ENCODE results near the gene PTRHD1. TPM values are rescaled to one million over a fixed set of nuclear protein-coding genes. Genes with fewer than 3 reads are reported as not detected.
A peak's percentile ranks its signal among the peaks of the same experiment; 100 is the strongest.
"Not testable (repeated sequence)": the region's sequence is repeated elsewhere in the genome, so short reads cannot be mapped to it uniquely, and the experiment has no call there.

The PTRHD1 gene, protein sequence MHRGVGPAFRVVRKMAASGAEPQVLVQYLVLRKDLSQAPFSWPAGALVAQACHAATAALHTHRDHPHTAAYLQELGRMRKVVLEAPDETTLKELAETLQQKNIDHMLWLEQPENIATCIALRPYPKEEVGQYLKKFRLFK
- 100 to 1,000 TPM in 1 of 3 donors, 10 to 100 TPM in 2; 50.0 to 116 (median 58.6) TPM for polyA plus RNA-seq

DNA sequence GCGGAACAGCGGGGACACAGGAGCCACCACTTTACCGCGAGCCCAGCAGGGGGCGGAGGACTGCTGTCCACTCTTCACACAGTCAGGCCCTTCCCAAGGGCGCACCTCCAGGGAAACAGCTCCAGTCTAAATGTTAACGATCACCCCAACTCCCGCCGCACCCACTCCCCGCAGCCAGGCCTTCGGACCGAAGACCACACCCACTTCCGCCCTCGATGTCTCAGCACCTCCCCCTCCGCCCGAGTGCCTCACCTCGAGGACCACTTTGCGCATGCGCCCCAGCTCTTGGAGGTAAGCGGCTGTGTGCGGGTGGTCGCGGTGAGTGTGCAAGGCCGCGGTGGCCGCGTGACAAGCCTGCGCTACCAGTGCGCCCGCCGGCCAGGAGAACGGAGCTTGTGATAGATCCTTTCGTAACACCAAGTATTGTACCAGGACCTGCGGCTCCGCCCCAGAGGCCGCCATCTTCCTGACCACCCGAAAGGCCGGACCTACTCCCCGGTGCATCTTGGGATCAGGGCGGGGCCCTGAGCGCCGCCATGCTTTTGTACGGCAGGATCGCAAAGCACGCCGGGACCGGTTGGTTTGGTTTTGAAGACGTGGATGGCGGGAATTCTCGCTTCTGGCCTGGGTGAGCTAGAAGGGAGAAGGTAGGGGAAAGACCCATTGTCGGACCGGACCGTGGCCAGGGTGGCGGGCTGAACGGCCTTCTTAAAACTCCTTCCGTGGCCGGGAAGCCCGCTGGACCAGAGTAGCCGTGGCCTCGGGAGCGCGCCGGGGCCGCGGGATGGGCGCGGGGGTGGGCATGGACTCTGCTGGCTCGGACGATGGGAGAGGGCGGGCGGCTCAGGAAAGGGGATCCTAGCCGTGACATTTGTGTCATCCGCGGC, at the start of gene PTRHD1, which contains the start of gene CENPO:
PTRHD1 (minus strand) TSS at position 518 of the 887 bp plus-strand sequence; CDS start at position 504, 14 bp downstream.
CENPO (plus strand) TSS at position 552 of the 887 bp plus-strand sequence. CDS start 495 bp downstream, outside the sequence.
- Mint-ChIP-seq H3K27ac (peak within 1 kb of the TSS; percentile 97 to 99 (median 98)), H3K36me3 (peaks cover 7 to 11% (median 8%) of the 10 kb centered on the region in 3 donors), H3K4me1 (peaks cover 24 to 34% of the 10 kb centered on the region in 2 donors), H3K9me3 (peaks cover 0 to 1% (median 0%) of the 10 kb centered on the region in 6 donors), H3K4me3 (peak within 1 kb of the TSS; percentile 96 to 99 (median 98)), H3K27me3 (ENCODE audit: low read depth in 3 of 3) (peaks cover 6 to 18% (median 7%) of the 10 kb centered on the region in 3 donors)
- peak; percentile 97 to 98 (median 98) for DNase-seq

DNA sequence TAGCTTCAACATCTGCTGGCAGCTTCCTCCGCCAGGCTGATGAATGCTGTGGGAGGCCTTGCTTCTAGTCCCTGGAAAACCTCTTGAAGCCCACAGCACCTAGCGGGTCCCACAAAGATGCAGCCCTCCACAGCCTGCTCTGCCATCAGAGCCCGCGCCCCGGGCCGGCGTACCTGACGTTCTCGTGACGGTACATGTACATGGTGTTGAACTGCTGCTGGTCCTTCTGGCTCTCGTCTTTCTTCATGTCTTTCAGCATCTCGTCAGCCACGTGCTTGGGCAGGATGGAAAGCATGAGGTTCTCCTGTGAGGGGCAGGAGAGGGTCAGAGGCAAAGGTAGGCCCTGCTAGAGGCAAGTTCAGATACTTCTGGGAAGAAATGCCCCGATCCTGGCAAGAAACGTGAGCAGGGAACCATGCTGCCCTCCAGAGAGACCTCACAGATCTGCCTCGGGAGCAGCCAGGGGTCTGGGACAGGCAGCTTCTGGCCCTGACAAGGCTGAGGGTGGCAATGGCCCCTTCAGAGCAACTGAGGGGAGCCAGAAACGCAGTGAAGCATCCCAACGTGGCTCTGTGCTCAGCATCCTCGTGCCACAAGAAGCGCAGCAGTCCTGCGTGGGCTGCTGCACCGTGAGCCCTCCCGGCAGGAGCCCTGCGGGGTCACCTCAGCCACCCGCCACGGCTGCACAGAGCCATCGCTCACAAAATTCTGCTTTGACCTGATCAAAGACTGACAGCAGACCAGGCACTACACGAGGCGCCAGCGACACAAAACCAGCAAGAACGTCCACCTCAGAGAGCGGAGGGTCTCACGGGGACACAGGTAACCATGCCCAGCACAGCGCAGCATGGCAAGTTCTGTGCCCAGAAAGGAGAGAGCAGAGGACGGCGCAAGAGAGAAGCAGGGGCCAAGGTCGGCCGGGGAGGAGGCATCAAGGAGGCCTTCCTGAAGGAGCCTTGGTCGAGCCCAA, 49.2 kb upstream of the PTRHD1 start:
- H3K27me3 Mint-ChIP-seq (ENCODE audit: low read depth in 3 of 3), result peaks cover 0 to 2% (median 0%) of the 10 kb centered on the region in 3 donors
- no peak for DNase-seq
- no peaks in the 10 kb centered on the region for H3K4me1 Mint-ChIP-seq
- H3K4me3 Mint-ChIP-seq, result no peak overlapping the region
- H3K9me3 Mint-ChIP-seq, result no peaks in the 10 kb centered on the region
- H3K27ac Mint-ChIP-seq, result no peak overlapping the region
- no peaks in the 10 kb centered on the region for H3K36me3 Mint-ChIP-seq

DNA sequence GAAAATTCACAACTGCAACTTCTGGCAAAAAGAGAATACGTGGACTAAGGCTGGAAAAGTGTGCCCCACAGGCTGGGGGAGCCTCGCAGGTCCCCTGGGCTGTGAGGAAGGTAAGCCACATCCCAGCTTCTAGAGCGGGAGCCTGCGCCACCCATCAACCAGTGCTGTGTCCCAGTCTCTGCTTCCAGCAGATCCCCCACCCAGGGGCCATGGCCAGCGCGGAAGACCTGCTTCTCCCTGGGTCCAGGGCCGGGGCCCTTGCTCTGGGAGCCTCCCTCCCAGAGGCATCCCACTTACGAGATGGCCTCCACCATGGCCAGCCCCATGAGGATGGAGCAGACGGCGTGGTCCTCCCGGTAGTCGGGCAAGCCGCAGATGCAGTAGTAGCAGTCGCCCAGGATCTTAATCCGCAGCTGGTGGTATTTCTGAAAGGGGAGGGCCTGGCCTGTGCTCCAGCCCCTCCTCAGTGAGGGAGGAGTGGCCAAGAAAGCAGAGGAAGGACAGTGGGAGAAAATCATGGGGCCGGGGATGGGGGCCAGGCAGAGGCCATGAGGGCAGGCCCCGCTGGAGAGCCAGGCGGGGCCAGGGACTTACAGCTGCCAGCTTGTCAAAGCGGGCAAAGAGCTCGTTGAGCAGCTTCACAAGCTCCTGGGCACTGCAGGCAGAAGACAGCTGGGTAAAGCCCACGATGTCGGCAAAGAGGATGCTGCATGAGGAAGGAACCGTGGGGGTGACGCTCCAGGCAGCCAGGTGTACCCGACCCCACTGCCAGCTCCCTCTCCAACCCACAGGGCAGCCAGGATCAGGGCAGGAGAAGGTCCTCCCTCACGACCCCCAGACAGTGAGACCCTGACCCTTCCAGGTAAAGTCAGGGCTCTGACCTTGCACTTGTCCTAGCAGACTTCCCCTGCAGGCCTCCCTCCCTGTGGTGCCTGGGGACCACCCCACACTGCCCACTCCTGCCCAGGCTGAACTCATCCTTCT, 48.1 kb upstream of the PTRHD1 start:
- no peaks in the 10 kb centered on the region for H3K36me3 Mint-ChIP-seq
- no peak overlapping the region for H3K4me3 Mint-ChIP-seq
- peaks cover 0 to 2% (median 0%) of the 10 kb centered on the region in 3 donors for H3K27me3 Mint-ChIP-seq (ENCODE audit: low read depth in 3 of 3)
- H3K9me3 Mint-ChIP-seq, result no peaks in the 10 kb centered on the region
- H3K27ac Mint-ChIP-seq, result no peak overlapping the region
- H3K4me1 Mint-ChIP-seq, result no peaks in the 10 kb centered on the region
- DNase-seq, result no peak

DNA sequence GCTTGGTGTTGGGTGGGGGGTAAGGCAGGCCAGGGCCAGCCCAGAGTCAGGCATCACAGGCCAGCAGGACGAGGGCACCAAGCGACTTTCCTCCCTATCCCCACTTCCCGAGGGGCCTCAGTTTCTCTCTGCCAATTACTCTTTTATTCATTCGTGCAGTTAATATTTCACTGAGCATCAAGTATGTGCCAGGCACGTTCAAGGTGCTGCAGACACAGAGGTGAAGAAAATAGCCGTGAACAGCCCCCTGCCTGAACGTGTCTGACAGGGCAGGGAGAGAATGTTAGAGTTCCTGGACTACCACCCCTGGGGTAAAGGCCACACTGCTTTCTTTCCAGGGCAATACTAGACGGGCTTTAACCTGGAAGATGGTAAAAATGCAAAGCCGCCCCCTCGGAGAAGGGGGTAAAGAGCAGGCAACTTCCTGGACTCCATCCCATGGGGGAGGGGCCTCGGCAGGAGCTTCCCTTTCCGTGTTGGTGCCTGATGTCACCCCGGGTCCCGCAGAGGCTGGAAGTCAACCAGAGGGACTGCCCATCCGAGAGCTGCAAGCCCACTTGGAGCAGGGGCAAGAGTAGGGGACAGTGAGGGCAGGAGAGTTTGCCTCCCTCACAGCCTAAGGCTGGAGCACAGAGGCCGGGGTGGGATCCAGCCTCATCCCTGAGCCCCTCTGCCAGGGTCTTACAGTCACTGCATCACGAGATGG, 47.1 kb upstream of the PTRHD1 start:
- Mint-ChIP-seq H3K27ac (no peak overlapping the region), H3K4me3 (no peak overlapping the region), H3K4me1 (no peaks in the 10 kb centered on the region), H3K9me3 (no peaks in the 10 kb centered on the region), H3K36me3 (no peaks in the 10 kb centered on the region), H3K27me3 (ENCODE audit: low read depth in 3 of 3) (peaks cover 0 to under 1% (median 0%) of the 10 kb centered on the region in 3 donors)
- DNase-seq, result no peak

DNA sequence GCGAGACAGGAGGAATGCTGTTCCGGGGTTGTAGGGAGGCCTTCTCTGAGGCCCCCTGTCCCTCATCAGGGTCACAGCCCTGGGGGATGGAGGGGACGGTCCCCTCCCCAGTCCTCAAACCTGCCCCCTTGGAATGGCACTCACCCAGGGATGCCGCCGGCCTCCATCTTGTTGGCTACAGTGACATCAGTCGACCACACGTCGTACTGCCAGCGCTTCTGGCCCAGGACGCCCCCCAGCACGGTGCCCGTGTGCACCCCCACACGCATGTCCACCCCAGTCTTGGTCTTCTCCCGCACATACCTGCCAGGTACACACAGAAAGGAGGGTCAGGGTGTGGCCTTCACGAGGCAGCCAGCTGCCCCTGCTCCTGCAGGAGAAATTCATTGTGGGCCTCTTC, 46.5 kb upstream of the PTRHD1 start:
- Mint-ChIP-seq H3K27ac (no peak overlapping the region), H3K27me3 (ENCODE audit: low read depth in 3 of 3) (no peaks in the 10 kb centered on the region), H3K4me3 (no peak overlapping the region), H3K36me3 (no peaks in the 10 kb centered on the region), H3K4me1 (no peaks in the 10 kb centered on the region), H3K9me3 (no peaks in the 10 kb centered on the region)
- DNase-seq, result no peak

DNA sequence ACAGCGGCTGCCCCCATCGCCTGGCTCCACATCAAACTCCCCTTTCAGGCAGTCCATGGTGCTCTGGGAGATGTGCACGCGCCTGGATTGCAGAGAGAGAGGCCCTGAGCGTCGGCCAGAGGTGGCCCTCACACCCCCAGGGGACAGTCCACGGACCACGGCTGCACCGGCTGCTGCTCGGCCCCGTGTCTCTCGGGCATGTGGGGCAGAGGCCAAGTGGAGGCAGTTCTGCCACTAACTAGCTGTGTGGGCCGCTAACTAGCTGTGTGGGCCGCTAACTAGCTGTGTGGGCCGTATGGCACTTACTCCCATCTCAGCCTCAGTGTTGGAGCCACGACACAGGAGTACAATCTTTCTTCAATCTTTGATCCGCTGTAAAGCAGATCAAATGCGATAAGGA, 45.4 kb upstream of the PTRHD1 start:
- Mint-ChIP-seq H3K36me3 (no peaks in the 10 kb centered on the region), H3K27me3 (ENCODE audit: low read depth in 3 of 3) (no peaks in the 10 kb centered on the region), H3K27ac (no peak overlapping the region), H3K4me3 (no peak overlapping the region), H3K4me1 (no peaks in the 10 kb centered on the region), H3K9me3 (no peaks in the 10 kb centered on the region)
- DNase-seq, result no peak

DNA sequence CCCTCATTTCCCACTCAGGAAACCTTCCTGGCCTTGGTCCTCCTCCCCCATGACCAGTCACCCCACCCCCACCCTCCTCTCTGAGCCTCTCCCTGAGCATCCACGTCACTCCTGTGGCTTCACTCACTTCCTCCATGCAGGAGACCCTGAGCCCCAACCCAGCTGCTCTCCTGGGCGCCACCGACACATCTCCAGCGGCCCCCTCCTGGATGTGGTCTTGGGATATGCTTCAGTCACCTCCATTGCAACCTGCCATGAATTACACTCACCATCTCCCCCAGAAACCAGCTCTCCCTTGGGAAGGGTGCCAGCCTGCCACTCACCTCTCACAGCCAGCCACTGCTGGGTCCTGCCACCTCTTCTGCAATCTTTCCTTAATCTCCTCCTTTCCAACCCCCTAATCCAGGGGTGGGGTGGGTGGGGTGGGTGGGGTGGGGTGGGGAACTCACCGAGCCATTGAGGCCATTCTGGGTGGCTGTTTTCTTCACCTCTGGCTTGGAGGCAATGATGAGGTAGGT, 44.9 kb upstream of the PTRHD1 start:
- Mint-ChIP-seq H3K27ac (no peak overlapping the region), H3K4me3 (no peak overlapping the region), H3K4me1 (no peaks in the 10 kb centered on the region), H3K27me3 (ENCODE audit: low read depth in 3 of 3) (peaks cover 0 to 2% (median 0%) of the 10 kb centered on the region in 3 donors), H3K36me3 (no peaks in the 10 kb centered on the region), H3K9me3 (no peaks in the 10 kb centered on the region)
- DNase-seq, result no peak

DNA sequence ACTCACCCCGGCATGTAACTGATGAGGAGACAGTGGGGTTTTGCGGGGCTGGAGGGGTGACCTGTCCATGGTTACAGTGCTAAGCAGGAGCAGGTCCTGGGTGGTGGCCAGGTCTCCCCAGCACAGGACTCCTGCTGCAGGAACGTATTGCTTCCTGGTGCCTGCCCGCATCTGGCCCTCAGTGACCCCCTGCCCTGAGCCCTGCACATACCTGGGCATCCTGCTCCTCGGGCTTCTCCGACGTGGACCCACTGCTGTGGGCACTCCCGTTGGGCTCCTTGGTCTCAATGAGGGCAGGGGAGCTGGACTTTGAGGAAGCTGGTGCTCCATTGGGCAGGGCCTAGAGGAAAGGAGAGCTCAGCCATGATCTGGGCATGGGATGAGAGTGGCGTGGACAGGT, 43.5 kb upstream of the PTRHD1 start:
- Mint-ChIP-seq H3K27ac (no peak overlapping the region), H3K9me3 (peaks cover 0 to 2% (median 0%) of the 10 kb centered on the region in 6 donors), H3K4me1 (no peaks in the 10 kb centered on the region), H3K4me3 (no peak overlapping the region), H3K27me3 (ENCODE audit: low read depth in 3 of 3) (peaks cover 2% of the 10 kb centered on the region in 3 donors), H3K36me3 (no peaks in the 10 kb centered on the region)
- no peak for DNase-seq

DNA sequence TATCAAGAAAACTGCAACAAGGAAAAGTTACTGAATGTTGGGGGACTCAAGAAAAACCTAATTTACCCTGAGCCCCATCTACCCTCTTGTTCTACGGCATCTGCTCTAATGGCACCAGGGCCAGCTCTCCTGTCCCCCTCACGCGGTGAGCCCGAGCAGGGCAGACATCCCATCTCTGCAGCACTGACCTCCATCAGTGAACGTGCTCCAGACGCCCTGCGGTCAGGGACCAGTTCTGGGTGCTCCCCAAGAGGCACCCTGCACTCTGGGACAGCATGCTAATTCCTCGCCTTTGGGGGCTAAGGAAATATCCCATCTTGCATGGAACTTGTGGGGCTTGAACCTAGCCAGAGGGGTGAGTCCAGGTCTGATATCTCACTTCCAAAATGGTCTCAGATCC, 43.0 kb upstream of the PTRHD1 start:
- Mint-ChIP-seq H3K27ac (no peak overlapping the region), H3K4me1 (no peaks in the 10 kb centered on the region)

DNA sequence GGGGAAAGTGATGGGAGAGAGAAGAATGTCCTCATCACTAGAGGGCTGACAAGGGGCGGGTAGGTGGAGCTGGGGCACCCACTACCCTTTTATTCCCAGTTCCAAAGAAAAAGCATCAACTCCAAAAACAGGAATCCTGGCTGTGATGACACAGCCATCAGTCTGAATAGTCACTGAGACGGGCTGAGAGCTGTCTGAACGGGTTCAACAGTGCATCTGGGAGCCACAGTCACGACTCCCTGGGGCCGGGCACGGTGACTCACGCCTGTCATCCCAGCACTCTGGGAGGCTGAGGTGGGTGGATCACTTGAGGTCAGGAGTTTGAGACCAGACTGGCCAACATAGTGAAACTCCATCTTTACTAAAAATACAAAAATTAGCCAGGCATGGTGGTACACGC, 42.2 kb upstream of the PTRHD1 start:
- not testable (repeated sequence) for H3K4me1 Mint-ChIP-seq; H3K36me3 Mint-ChIP-seq; H3K4me3 Mint-ChIP-seq; H3K27ac Mint-ChIP-seq; H3K9me3 Mint-ChIP-seq; DNase-seq; H3K27me3 Mint-ChIP-seq (ENCODE audit: low read depth in 3 of 3)

More for the DNA sequence above, 43.0 kb upstream of the PTRHD1 start:
- H3K4me3 Mint-ChIP-seq, result no peak overlapping the region
- peaks cover 0 to 2% (median 0%) of the 10 kb centered on the region in 6 donors for H3K9me3 Mint-ChIP-seq
- peaks cover 2 to 4% (median 2%) of the 10 kb centered on the region in 3 donors for H3K27me3 Mint-ChIP-seq (ENCODE audit: low read depth in 3 of 3)
- no peaks in the 10 kb centered on the region for H3K36me3 Mint-ChIP-seq
- no peak for DNase-seq

DNA sequence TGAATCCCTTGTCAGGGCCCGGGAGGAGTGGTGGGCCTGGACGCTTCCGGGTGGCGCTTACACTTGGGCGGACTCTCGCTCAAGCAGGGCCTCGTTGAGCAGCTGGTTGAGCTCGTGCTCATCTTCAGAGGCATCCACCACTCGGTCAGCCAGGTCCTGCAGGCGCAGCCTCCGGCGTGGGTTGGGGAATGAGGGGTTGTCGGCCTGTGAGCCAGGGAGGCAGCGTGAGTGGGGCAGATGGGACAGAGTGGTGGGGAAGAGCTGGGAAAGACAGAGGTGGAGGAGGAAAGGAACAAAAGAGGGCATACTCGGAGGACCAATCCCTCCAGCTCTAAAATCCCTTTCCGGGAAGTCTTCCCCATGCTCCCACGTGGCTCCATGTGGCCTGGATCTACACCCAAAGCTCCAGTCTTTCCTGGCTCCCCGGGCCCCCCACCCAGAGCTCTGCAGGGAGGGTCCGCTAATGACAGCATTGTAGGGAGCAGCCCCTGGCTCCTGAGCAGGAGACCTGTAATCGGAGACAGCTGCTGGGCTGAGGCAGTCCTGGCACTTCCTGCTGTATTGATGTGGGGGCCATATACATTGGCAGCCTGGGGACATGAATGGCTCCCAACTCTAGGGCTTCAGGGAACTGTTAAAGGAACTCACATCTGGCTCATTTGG, 41.7 kb upstream of the PTRHD1 start:
- no peak overlapping the region for H3K4me3 Mint-ChIP-seq
- no peaks in the 10 kb centered on the region for H3K4me1 Mint-ChIP-seq
- peak overlapping the region in 1 of 6 donors; percentile 31 for H3K27ac Mint-ChIP-seq
- H3K27me3 Mint-ChIP-seq (ENCODE audit: low read depth in 3 of 3), result peaks cover 2 to 4% (median 2%) of the 10 kb centered on the region in 3 donors
- DNase-seq, result no peak
- peaks cover 0 to 2% (median 0%) of the 10 kb centered on the region in 6 donors for H3K9me3 Mint-ChIP-seq
- no peaks in the 10 kb centered on the region for H3K36me3 Mint-ChIP-seq
